K562 (cell line): ENCODE measurements around the gene HSPA4.

Experiments used
- EGR1 ChIP-seq: fragments of 450-650 bp; conservative IDR thresholded peaks from 2 replicates; pipeline ENCODE4 v1.6.1; 2017; ENCODE audit warnings: mild to moderate bottlenecking
- JUN ChIP-seq, 2 experiments: sonication (generic) in 1 of 2; formaldehyde crosslinking in 1 of 2; IDR thresholded peaks; 2 replicates each; pipeline versions ENCODE4 v1.6.1 to v1.8.0; 2012 to 2022; ENCODE audit warnings: borderline replicate concordance in 2 of 2, mild to moderate bottlenecking in 2 of 2, improper control_type of control experiment in 1 of 2, low read depth in 1 of 2, low read length in 1 of 2, missing genetic modification reagents in 1 of 2
- MYC ChIP-seq, 2 experiments: fragments of 250-450 bp in 1 of 2; sonication (Bioruptor Pico) in 1 of 2; IDR thresholded peaks; 2 replicates each; pipeline versions ENCODE4 v1.5.1 to v1.6.1; 2012 to 2021; ENCODE audit warnings: low read depth in 2 of 2, borderline replicate concordance in 1 of 2, improper control_type of control experiment in 1 of 2, low read length in 1 of 2, mild to moderate bottlenecking in 1 of 2, moderate library complexity in 1 of 2
- NRF1 ChIP-seq, 2 experiments: fragments of 450-650 bp; IDR thresholded peaks in 1 of 2; conservative IDR thresholded peaks in 1 of 2; 2 replicates each; pipeline ENCODE4 v1.6.1; 2014; ENCODE audit warnings: mild to moderate bottlenecking in 2 of 2
- RCOR1 ChIP-seq, 2 experiments: IDR thresholded peaks; 2 replicates each; pipeline ENCODE4 v1.6.1; 2012; ENCODE audit warnings: low read depth in 2 of 2, low read length in 2 of 2, borderline replicate concordance in 1 of 2, improper control_type of control experiment in 1 of 2
- ZNF253 ChIP-seq: fragments of 250-450 bp; sonication (Bioruptor Pico); conservative IDR thresholded peaks from 2 replicates; pipeline ENCODE4 v1.6.1; 2021; ENCODE audit warnings: mild to moderate bottlenecking
- TF ChIP-seq, protein P1 (sequence below), 3 experiments: IDR thresholded peaks in 2 of 3; conservative IDR thresholded peaks in 1 of 3; 2 replicates each; pipeline ENCODE4 v1.5.1; 2011 to 2012; ENCODE audit warnings: low read length in 3 of 3, mild to moderate bottlenecking in 3 of 3, control low read depth in 2 of 3, improper control_type of control experiment in 1 of 3, inconsistent platforms in 1 of 3, low read depth in 1 of 3, mixed read lengths in 1 of 3, moderate library complexity in 1 of 3; ENCODE audit not compliant: insufficient read depth in 2 of 3

DNA sequence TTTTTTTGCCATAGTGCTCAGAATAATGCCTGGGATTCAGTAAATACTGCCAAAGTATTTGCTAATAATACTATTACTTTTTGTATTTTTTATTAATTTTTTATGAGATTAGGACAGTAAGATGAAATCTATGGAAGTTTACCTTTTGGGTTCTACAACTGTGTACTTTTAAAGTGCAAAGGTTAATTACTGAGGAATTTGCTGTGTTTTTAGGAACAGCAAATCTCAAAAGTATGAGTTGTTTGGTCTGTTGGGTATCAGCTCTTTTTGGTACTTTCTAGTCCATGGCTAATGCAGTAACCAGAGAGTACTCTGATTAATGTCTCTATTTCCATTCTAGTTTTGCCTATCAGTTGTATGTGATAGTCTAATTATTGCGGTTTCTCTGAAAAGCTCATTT is 5.1 kb downstream of the HSPA4 start:
- TF ChIP-seq MYC (IDR thresholded peaks at IDR 0.05; ENCODE audit: low read depth, low read length), result no peak
- TF ChIP-seq MYC (CRISPR knock-in tag; IDR thresholded peaks at IDR 0.05; ENCODE audit: borderline replicate concordance, low read depth), result no peak
- no peak for TF ChIP-seq EGR1
- TF ChIP-seq, protein P1, sequence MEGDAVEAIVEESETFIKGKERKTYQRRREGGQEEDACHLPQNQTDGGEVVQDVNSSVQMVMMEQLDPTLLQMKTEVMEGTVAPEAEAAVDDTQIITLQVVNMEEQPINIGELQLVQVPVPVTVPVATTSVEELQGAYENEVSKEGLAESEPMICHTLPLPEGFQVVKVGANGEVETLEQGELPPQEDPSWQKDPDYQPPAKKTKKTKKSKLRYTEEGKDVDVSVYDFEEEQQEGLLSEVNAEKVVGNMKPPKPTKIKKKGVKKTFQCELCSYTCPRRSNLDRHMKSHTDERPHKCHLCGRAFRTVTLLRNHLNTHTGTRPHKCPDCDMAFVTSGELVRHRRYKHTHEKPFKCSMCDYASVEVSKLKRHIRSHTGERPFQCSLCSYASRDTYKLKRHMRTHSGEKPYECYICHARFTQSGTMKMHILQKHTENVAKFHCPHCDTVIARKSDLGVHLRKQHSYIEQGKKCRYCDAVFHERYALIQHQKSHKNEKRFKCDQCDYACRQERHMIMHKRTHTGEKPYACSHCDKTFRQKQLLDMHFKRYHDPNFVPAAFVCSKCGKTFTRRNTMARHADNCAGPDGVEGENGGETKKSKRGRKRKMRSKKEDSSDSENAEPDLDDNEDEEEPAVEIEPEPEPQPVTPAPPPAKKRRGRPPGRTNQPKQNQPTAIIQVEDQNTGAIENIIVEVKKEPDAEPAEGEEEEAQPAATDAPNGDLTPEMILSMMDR (IDR thresholded peaks at IDR 0.05 in 2 of 3, conservative IDR thresholded peaks at IDR 0.05 in 1 of 3; ENCODE audit: insufficient read depth in 2 of 3, low read depth in 1 of 3, low read length in 3 of 3), result no peak
- TF ChIP-seq JUN (IDR thresholded peaks at IDR 0.05; ENCODE audit: borderline replicate concordance, low read depth, low read length), result no peak
- TF ChIP-seq JUN (CRISPR knock-in tag; IDR thresholded peaks at IDR 0.05; ENCODE audit: borderline replicate concordance), result no peak
- TF ChIP-seq ZNF253 (CRISPR knock-in tag), result no peak
- TF ChIP-seq NRF1 (conservative IDR thresholded peaks at IDR 0.05 in 1 of 2, IDR thresholded peaks at IDR 0.05 in 1 of 2), result no peak
- TF ChIP-seq RCOR1 (IDR thresholded peaks at IDR 0.05; ENCODE audit: borderline replicate concordance in 1 of 2, low read depth in 2 of 2, low read length in 2 of 2), result no peak
